K562 (cell line): Measurements from ENCODE around the gene KPNA4. TPM values are rescaled to one million over a fixed set of nuclear protein-coding genes. Genes with fewer than 3 reads are reported as not detected.

Source experiments
- ATAC-seq: fragments of 200-7000 bp; cut with Tn5 transposase; 3 replicates; pipeline ENCODE4 v1.9.1; 2020; ENCODE audit warnings: moderate library complexity
- BruUV-seq: library from RNA; stranded (reverse); fragments of 400-500 nt; replicated peaks from 2 replicates; lab custom pipeline; 2021; lab: Mats Ljungman, UMichigan
- CTCF ChIA-PET: fragments of 300-600 bp; formaldehyde crosslinking; extraction: SDS; loops from one replicate; lab custom pipeline; 2021; ENCODE audit warnings: low intra/inter-chr PET ratio; lab: Yijun Ruan, JAX
- POLR2A ChIA-PET: fragments of 300-600, 350-650 bp; sonication (Branson Sonifier 250); formaldehyde crosslinking; extraction: SDS; loops from one replicate; lab custom pipeline; 2021; ENCODE audit warnings: antibody characterized with exemption, inconsistent platforms; lab: Yijun Ruan, JAX
- DNase-seq, 4 experiments: peaks; one replicate each; pipeline versions ENCODE4 v3.0.0 to v3.0.0-alpha.2; 2011 to 2018; ENCODE audit warnings: low spot score in 3 of 4, mixed read lengths in 3 of 4; ENCODE audit errors: extremely low read depth in 1 of 4
- FAIRE-seq: peaks from 2 replicates; lab custom pipeline; 2011; peaks lifted over from hg19 to GRCh38; lab: Jason Lieb, UNC
- H2AFZ ChIP-seq: 2 replicates; pipeline ENCODE4 v1.6.0; 2011; ENCODE audit warnings: low read depth, low read length, control low read depth, inconsistent platforms
- H3K27ac ChIP-seq: fragments of 200-600 bp; 3 replicates; pipeline ENCODE4 v1.8.0; 2011; ENCODE audit warnings: low read depth, mild to moderate bottlenecking, control low read depth, inconsistent platforms, low read length, moderate library complexity, mixed read lengths; ENCODE audit errors: extremely low read depth
- H3K27me3 ChIP-seq, 2 experiments: fragments of 300-600 bp in 1 of 2; 2 replicates in 1 of 2; 3 replicates in 1 of 2; pipeline versions ENCODE4 v1.6.0 to v1.8.0; 2011; ENCODE audit warnings: inconsistent platforms in 2 of 2, low read length in 2 of 2, mild to moderate bottlenecking in 1 of 2, mixed read lengths in 1 of 2, moderate library complexity in 1 of 2; ENCODE audit not compliant: control insufficient read depth in 2 of 2, insufficient read depth in 2 of 2
- H3K36me3 ChIP-seq: fragments of 300-600 bp; 3 replicates; pipeline ENCODE4 v1.8.0; 2011; ENCODE audit warnings: mild to moderate bottlenecking, low read length, inconsistent platforms; ENCODE audit not compliant: control insufficient read depth, insufficient read depth
- H3K4me1 ChIP-seq, 2 experiments: fragments of 200-600 bp in 1 of 2; replicated peaks in 1 of 2; 2 replicates in 1 of 2; 3 replicates in 1 of 2; pipeline versions ENCODE4 v1.5.1 to v1.8.0; 2011; ENCODE audit warnings: inconsistent platforms in 2 of 2, low read length in 2 of 2, mild to moderate bottlenecking in 1 of 2, mixed read lengths in 1 of 2, moderate library complexity in 1 of 2; ENCODE audit not compliant: control insufficient read depth in 2 of 2, insufficient read depth in 2 of 2
- H3K4me2 ChIP-seq: 2 replicates; pipeline ENCODE4 v1.6.1; 2011; ENCODE audit warnings: low read length, control low read depth, inconsistent platforms, mixed read lengths; ENCODE audit not compliant: insufficient read depth
- H3K4me3 ChIP-seq: fragments of 200-600 bp; sonication (generic), shearing (Covaris generic); 2 replicates; pipeline ENCODE4 v1.5.1; 2016; ENCODE audit warnings: control low read depth, inconsistent platforms
- H3K79me2 ChIP-seq: fragments of 200-600 bp; 3 replicates; pipeline ENCODE4 v1.8.0; 2011; ENCODE audit warnings: low read length, inconsistent platforms; ENCODE audit not compliant: control insufficient read depth, insufficient read depth
- H3K9ac ChIP-seq, 2 experiments: 2 replicates each; pipeline versions ENCODE4 v1.6.0 to v1.6.1; 2011; ENCODE audit warnings: low read depth in 2 of 2, low read length in 2 of 2, control low read depth in 1 of 2, inconsistent platforms in 1 of 2, mild to moderate bottlenecking in 1 of 2, mixed read lengths in 1 of 2; ENCODE audit not compliant: insufficient read depth in 1 of 2
- H3K9me1 ChIP-seq: one replicate; pipeline ENCODE4 v1.6.0; 2011; ENCODE audit warnings: inconsistent platforms, mild to moderate bottlenecking, low read length, moderate library complexity; ENCODE audit not compliant: control insufficient read depth, insufficient read depth
- H3K9me3 ChIP-seq: replicated peaks from 2 replicates; pipeline ENCODE4 v1.5.1; 2011; ENCODE audit warnings: low read depth, low read length, inconsistent platforms; ENCODE audit not compliant: control insufficient read depth, insufficient read depth
- H4K20me1 ChIP-seq: replicated peaks from 2 replicates; pipeline ENCODE4 v1.6.1; 2011; ENCODE audit warnings: low read length, inconsistent platforms, mixed read lengths; ENCODE audit not compliant: control insufficient read depth, insufficient read depth
- CBX8 ChIP-seq: fragments of 200-600 bp; sonication (generic); IDR thresholded peaks from 2 replicates; pipeline ENCODE4 v1.6.1; 2012; ENCODE audit warnings: borderline replicate concordance, mixed run types, low read depth, mild to moderate bottlenecking, moderate library complexity, mixed read lengths, low read length, control low read depth, inconsistent platforms; ENCODE audit not compliant: poor library complexity, severe bottlenecking; ENCODE audit errors: extremely low read depth
- E2F4 ChIP-seq: sonication (generic); formaldehyde crosslinking; IDR thresholded peaks from 2 replicates; pipeline ENCODE4 v1.8.0; 2022; ENCODE audit warnings: mild to moderate bottlenecking, low read depth, missing genetic modification reagents
- HMG20A ChIP-seq: fragments of 450-650 bp; formaldehyde crosslinking; conservative IDR thresholded peaks from 2 replicates; pipeline ENCODE4 v1.4.0; 2020; ENCODE audit warnings: mild to moderate bottlenecking, mixed read lengths
- HOXB6 ChIP-seq: fragments of 250-450 bp; sonication (Bioruptor Pico); IDR thresholded peaks from 2 replicates; pipeline ENCODE4 v1.5.1; 2022; ENCODE audit warnings: mild to moderate bottlenecking, borderline replicate concordance
- MCM5 ChIP-seq: fragments of 450-650 bp; IDR thresholded peaks from 2 replicates; pipeline ENCODE4 v1.6.1; 2016; ENCODE audit warnings: low read depth
- NFE2 ChIP-seq: IDR thresholded peaks from 2 replicates; pipeline ENCODE4 v1.6.1; 2014; ENCODE audit warnings: antibody characterized with exemption, low read depth
- NFYB ChIP-seq: IDR thresholded peaks from 2 replicates; pipeline ENCODE4 v1.6.1; 2011; ENCODE audit warnings: mild to moderate bottlenecking, moderate library complexity; ENCODE audit not compliant: insufficient read length; ENCODE audit errors: extremely low read depth
- NR2C2 ChIP-seq, 2 experiments: fragments of 200-800 bp in 1 of 2; sonication (Bioruptor generic) in 1 of 2; sonication (generic) in 1 of 2; formaldehyde crosslinking in 1 of 2; IDR thresholded peaks; 2 replicates each; pipeline versions ENCODE4 v1.6.1 to v1.8.0; 2016 to 2022; ENCODE audit warnings: mild to moderate bottlenecking in 1 of 2, missing compliant biosample characterization in 1 of 2, missing genetic modification characterization in 1 of 2, missing genetic modification reagents in 1 of 2
- OTX1 ChIP-seq: fragments of 450-650 bp; formaldehyde crosslinking; IDR thresholded peaks from 2 replicates; pipeline ENCODE4 v1.4.0; 2022; ENCODE audit warnings: mild to moderate bottlenecking
- PRPF4 ChIP-seq: fragments of 200-400 bp; formaldehyde crosslinking; IDR thresholded peaks from one replicate; pipeline ENCODE4 v1.6.1; 2017; ENCODE audit warnings: low read length, low read depth, mild to moderate bottlenecking; ENCODE audit not compliant: insufficient read depth, poor library complexity, severe bottlenecking
- RB1 ChIP-seq: fragments of 450-650 bp; IDR thresholded peaks from 2 replicates; pipeline ENCODE4 v1.6.1; 2017; ENCODE audit warnings: low read depth, mild to moderate bottlenecking
- RREB1 ChIP-seq: fragments of 250-450 bp; sonication (Bioruptor Pico); IDR thresholded peaks from 2 replicates; pipeline ENCODE4 v1.4.0; 2020
- STAT5B ChIP-seq: fragments of 250-450 bp; sonication (Bioruptor Pico); IDR thresholded peaks from 2 replicates; pipeline ENCODE4 v1.8.0; 2021; ENCODE audit warnings: mild to moderate bottlenecking, inconsistent platforms
- TAF1 ChIP-seq: IDR thresholded peaks from 2 replicates; pipeline ENCODE4 v1.6.1; 2011; ENCODE audit warnings: mild to moderate bottlenecking, low read length, moderate library complexity; ENCODE audit not compliant: insufficient read depth, control insufficient read depth, severe bottlenecking; ENCODE audit errors: extremely low read depth
- ZNF780A ChIP-seq: fragments of 250-450 bp; sonication (Bioruptor Pico); IDR thresholded peaks from 2 replicates; pipeline ENCODE4 v1.5.0; 2021; ENCODE audit warnings: mild to moderate bottlenecking
- ZNF830 ChIP-seq: fragments of 250-450 bp; sonication (Bioruptor Pico); IDR thresholded peaks from 2 replicates; pipeline ENCODE4 v1.5.0; 2021; ENCODE audit warnings: mild to moderate bottlenecking
- ZZZ3 ChIP-seq: fragments of 450-650 bp; IDR thresholded peaks from 2 replicates; pipeline ENCODE4 v1.6.1; 2016; ENCODE audit warnings: antibody characterized with exemption, mild to moderate bottlenecking, moderate library complexity
- in situ Hi-C: fragments of 300-500 bp; cut with MboI; formaldehyde crosslinking; loops from 4 replicates; pipeline ENCODE4 v1.15.0; 2018; ENCODE audit warnings: inconsistent platforms, mixed read lengths
- intact Hi-C: fragments of 100-400 bp; cut with micrococcal nuclease; formaldehyde crosslinking; loops from 2 replicates; pipeline ENCODE4 v1.14.2; 2022
- polyA plus RNA-seq, 8 experiments: library from polyadenylated mRNA; depleted of rRNA in 4 of 8; stranded (reverse) in 5 of 8; unstranded in 3 of 8; fragments of >200 nt; fragmentation: Nextera tagmentation in 2 of 8; fragmentation: Illumina TruSeq in 1 of 8; extraction: Ambion mirVana in 2 of 8; extraction: Trizol in 1 of 8; gene quantifications; 2 replicates each; pipeline versions ENCODE4 v1.2.1 to v1.2.3, GENCODE V29; 2011 to 2014; ENCODE audit warnings: inconsistent platforms in 1 of 8, missing spikeins in 1 of 8
- total RNA-seq, 7 experiments: library from RNA; depleted of rRNA in 6 of 7; stranded (reverse); fragments of >200 nt in 6 of 7; fragmentation: Illumina TruSeq in 2 of 7; extraction: Trizol in 2 of 7; gene quantifications; 2 replicates each; pipeline versions ENCODE4 v1.2.1 to v1.2.3, GENCODE V29; 2011 to 2021; ENCODE audit warnings: low replicate concordance in 1 of 7

Gene KPNA4
- total and polyA plus RNA-seq, 9 of the 15 experiments (the other 6 are each of a cell fraction or from before 2014, with no cell fraction given), result 13.9 to 66.6 (median 34.5) TPM

- no TSS peak for BruUV-seq
- Histone ChIP-seq H3K9me3 (no peaks in the 10 kb centered on the region), H3K27me3 (no peaks in the 10 kb centered on the region; a peak in 2 of 5 replicates), H3K4me2 (no peak overlapping the region), H4K20me1 (no peaks in the 10 kb centered on the region), H2AFZ (no peak overlapping the region), H3K4me1 (no peaks in the 10 kb centered on the region), H3K9me1 (no peaks in the 10 kb centered on the region), H3K27ac (no peak overlapping the region), H3K79me2 (no peaks in the 10 kb centered on the region), H3K9ac (no peak overlapping the region), H3K36me3 (no peaks in the 10 kb centered on the region), H3K4me3 (no peak overlapping the region)
- ChIA-PET POLR2A (no interaction called here), CTCF (no interaction called here)
- ATAC-seq (no peak), FAIRE-seq (no peak), DNase-seq (no peak)
- intact Hi-C loops (no loop called here), in situ Hi-C loops (no loop called here)
- no peak for TF ChIP-seq PRPF4
- TF ChIP-seq ZZZ3, result no peak
- no peak for TF ChIP-seq ZNF830 (CRISPR knock-in tag)
- TF ChIP-seq NFE2, result no peak
- no peak for TF ChIP-seq RB1
- no peak for TF ChIP-seq ZNF780A (CRISPR knock-in tag)
- no peak for TF ChIP-seq NR2C2 (CRISPR knock-in tag; IDR thresholded peaks at IDR 0.05)
- TF ChIP-seq NR2C2 (tag; IDR thresholded peaks at IDR 0.05), result no peak
- no peak for TF ChIP-seq TAF1
- no peak for TF ChIP-seq CBX8
- TF ChIP-seq HMG20A, result no peak
- TF ChIP-seq E2F4 (CRISPR knock-in tag), result no peak
- no peak for TF ChIP-seq STAT5B (CRISPR knock-in tag)
- no peak for TF ChIP-seq OTX1 (CRISPR knock-in tag)
- no peak for TF ChIP-seq HOXB6 (CRISPR knock-in tag)
- no peak for TF ChIP-seq NFYB
- TF ChIP-seq MCM5, result no peak
- no peak for TF ChIP-seq RREB1 (CRISPR knock-in tag)
These were observed 39.9 kb upstream of the KPNA4 start for GRCh38 chr3:160605315-160605714.
